Fibroblast of lung (primary cell): ENCODE measurements around the gene CRYBB1. TPM values are rescaled to one million over a fixed set of nuclear protein-coding genes. Genes with fewer than 3 reads are reported as not detected.

Experiments
- DNase-seq, 2 donors: peaks; one replicate each; pipeline versions ENCODE4 v3.0.0 to v3.0.0-alpha.2; 2010; ENCODE audit warnings: low read depth in 2 of 2
- H2AFZ ChIP-seq: 2 replicates; pipeline ENCODE4 v1.5.1; 2012; ENCODE audit warnings: low read length, control low read depth, inconsistent platforms
- H3K27ac ChIP-seq: 2 replicates; pipeline ENCODE4 v1.5.1; 2011; ENCODE audit warnings: low read length, control low read depth; ENCODE audit not compliant: insufficient read depth
- H3K27me3 ChIP-seq: 2 replicates; pipeline ENCODE4 v1.5.1; 2011; ENCODE audit warnings: mild to moderate bottlenecking, low read length; ENCODE audit not compliant: control insufficient read depth, insufficient read depth
- H3K36me3 ChIP-seq: 2 replicates; pipeline ENCODE4 v1.5.1; 2011; ENCODE audit warnings: low read length; ENCODE audit not compliant: control insufficient read depth, insufficient read depth
- H3K4me1 ChIP-seq: 2 replicates; pipeline ENCODE4 v1.5.1; 2011; ENCODE audit warnings: low read length; ENCODE audit not compliant: control insufficient read depth, insufficient read depth; ENCODE audit errors: extremely low read depth
- H3K4me2 ChIP-seq: 2 replicates; pipeline ENCODE4 v1.5.1; 2011; ENCODE audit warnings: low read length, control low read depth; ENCODE audit not compliant: insufficient read depth; ENCODE audit errors: extremely low read depth
- H3K4me3 ChIP-seq, 4 experiments: fragments of 200-600 bp in 1 of 4; sonication (generic) in 1 of 4; replicated peaks in 1 of 4; 2 replicates each; pipeline ENCODE4 v1.5.1; 2011 to 2016; ENCODE audit warnings: low read length in 4 of 4, low read depth in 3 of 4, mild to moderate bottlenecking in 3 of 4, control low read depth in 2 of 4, inconsistent platforms in 1 of 4, mixed read lengths in 1 of 4; ENCODE audit not compliant: insufficient read depth in 1 of 4; ENCODE audit errors: control extremely low read depth in 1 of 4
- H3K79me2 ChIP-seq: 2 replicates; pipeline ENCODE4 v1.5.1; 2012; ENCODE audit warnings: mild to moderate bottlenecking, low read length, inconsistent platforms; ENCODE audit not compliant: control insufficient read depth, insufficient read depth
- H3K9ac ChIP-seq: 2 replicates; pipeline ENCODE4 v1.5.1; 2011; ENCODE audit warnings: mild to moderate bottlenecking, low read length, control low read depth; ENCODE audit not compliant: insufficient read depth
- H3K9me3 ChIP-seq: 2 replicates; pipeline ENCODE4 v1.5.1; 2012; ENCODE audit warnings: low read depth, low read length; ENCODE audit not compliant: control insufficient read depth, insufficient read depth
- H4K20me1 ChIP-seq: 2 replicates; pipeline ENCODE4 v1.5.1; 2011; ENCODE audit warnings: low read length; ENCODE audit not compliant: control insufficient read depth, insufficient read depth; ENCODE audit errors: extremely low read depth
- EZH2 ChIP-seq: IDR thresholded peaks from 2 replicates; pipeline ENCODE4 v1.5.1; 2012; ENCODE audit warnings: low read length, control low read depth, mild to moderate bottlenecking; ENCODE audit errors: missing control alignments
- polyA plus RNA-seq, 2 donors: library from polyadenylated mRNA; depleted of rRNA in 1 of 2; stranded (reverse) in 1 of 2; unstranded in 1 of 2; fragments of >200 nt; gene quantifications; 2 replicates each; pipeline ENCODE4 v1.2.1, GENCODE V29; 2011 to 2012; ENCODE audit warnings: missing spikeins in 1 of 2
- total RNA-seq: library from RNA; depleted of rRNA; stranded (reverse); fragments of >200 nt; gene quantifications from 2 replicates; pipeline ENCODE4 v1.2.1, GENCODE V29; 2014
- TF ChIP-seq, protein P1 (sequence below), 2 donors: IDR thresholded peaks in 1 of 2; conservative IDR thresholded peaks in 1 of 2; 1 replicate in 1 of 2; 2 replicates in 1 of 2; pipeline ENCODE4 v1.5.1; 2011 to 2012; ENCODE audit warnings: low read length in 2 of 2, control low read depth in 1 of 2, inconsistent platforms in 1 of 2, low read depth in 1 of 2, mild to moderate bottlenecking in 1 of 2

The CRYBB1 gene
- total and polyA plus RNA-seq, 2 donors (not counting 1 experiment from before 2014, with no cell fraction given): not detected

DNA sequence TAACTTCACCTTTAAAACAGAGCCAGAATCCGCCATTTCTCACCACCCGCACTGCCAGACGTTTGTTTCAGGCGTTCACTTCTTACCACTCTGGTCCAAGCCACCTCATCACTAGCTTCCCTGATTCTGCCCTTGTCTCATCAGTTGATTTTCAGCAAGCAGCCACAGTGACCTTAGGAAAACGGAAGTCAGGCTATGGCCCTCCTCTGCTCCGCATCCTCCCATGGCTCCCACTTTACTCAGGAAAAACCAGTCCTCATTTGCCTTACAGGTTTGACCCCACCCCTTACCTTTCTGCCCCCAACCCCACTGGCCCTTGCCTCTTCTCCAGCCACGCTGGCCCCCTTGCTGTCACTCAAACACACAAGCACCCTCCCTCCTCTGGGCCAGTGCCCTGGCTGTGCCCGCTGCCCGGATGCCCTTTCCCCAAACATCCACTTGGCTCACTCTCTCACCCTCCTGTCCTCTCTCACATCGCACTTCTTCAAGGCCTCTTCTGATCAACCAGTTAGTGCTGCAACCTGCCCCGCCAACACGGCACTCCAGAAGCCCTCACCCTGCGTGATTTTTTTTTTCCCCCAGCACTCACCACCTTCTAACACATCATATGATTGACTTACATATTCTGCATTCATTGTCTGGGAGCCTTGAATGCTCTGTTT lies 46.8 kb downstream of the CRYBB1 start:
- no peak for DNase-seq
- H3K4me2 ChIP-seq: no peak overlapping the region
- H3K79me2 ChIP-seq: peaks cover 3% of the 10 kb centered on the region
- no peak overlapping the region for H3K4me3 ChIP-seq
- TF ChIP-seq, protein P1, sequence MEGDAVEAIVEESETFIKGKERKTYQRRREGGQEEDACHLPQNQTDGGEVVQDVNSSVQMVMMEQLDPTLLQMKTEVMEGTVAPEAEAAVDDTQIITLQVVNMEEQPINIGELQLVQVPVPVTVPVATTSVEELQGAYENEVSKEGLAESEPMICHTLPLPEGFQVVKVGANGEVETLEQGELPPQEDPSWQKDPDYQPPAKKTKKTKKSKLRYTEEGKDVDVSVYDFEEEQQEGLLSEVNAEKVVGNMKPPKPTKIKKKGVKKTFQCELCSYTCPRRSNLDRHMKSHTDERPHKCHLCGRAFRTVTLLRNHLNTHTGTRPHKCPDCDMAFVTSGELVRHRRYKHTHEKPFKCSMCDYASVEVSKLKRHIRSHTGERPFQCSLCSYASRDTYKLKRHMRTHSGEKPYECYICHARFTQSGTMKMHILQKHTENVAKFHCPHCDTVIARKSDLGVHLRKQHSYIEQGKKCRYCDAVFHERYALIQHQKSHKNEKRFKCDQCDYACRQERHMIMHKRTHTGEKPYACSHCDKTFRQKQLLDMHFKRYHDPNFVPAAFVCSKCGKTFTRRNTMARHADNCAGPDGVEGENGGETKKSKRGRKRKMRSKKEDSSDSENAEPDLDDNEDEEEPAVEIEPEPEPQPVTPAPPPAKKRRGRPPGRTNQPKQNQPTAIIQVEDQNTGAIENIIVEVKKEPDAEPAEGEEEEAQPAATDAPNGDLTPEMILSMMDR (conservative IDR thresholded peaks at IDR 0.05 in 1 of 2, IDR thresholded peaks at IDR 0.05 in 1 of 2; ENCODE audit: low read depth in 1 of 2, low read length in 2 of 2): no peak
- no peak for TF ChIP-seq EZH2
- H3K9ac ChIP-seq: no peak overlapping the region
- no peak overlapping the region for H2AFZ ChIP-seq
- no peaks in the 10 kb centered on the region for H3K27me3 ChIP-seq
- no peaks in the 10 kb centered on the region for H3K4me1 ChIP-seq
- H3K9me3 ChIP-seq: no peaks in the 10 kb centered on the region
- H3K27ac ChIP-seq: no peak overlapping the region
- H3K36me3 ChIP-seq: no peaks in the 10 kb centered on the region
- H4K20me1 ChIP-seq: no peaks in the 10 kb centered on the region

DNA sequence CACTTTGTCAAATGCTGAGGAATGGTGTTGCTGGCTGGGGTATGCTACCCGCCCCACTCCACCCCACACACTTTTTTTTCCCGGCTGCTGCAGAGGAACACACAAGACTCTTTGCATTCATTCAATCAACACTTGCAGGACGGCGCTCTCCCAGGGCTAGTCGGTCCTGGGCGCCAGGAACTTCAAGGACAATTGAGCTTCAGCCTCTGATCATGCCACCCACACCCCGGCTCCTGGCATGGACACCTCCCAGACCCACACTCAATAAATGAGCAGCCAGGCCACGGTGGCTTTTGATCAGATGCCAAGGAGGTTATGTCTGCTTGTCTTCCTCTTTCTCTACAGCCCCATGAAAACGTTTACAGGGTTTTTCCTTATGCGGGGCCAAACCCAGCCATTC lies 47.7 kb downstream of the CRYBB1 start:
- Histone ChIP-seq H3K27me3 (no peaks in the 10 kb centered on the region), H3K27ac (no peak overlapping the region), H4K20me1 (no peaks in the 10 kb centered on the region), H3K4me1 (no peaks in the 10 kb centered on the region), H3K9me3 (no peaks in the 10 kb centered on the region), H2AFZ (no peak overlapping the region), H3K4me3 (no peak overlapping the region), H3K4me2 (no peak overlapping the region), H3K36me3 (no peaks in the 10 kb centered on the region), H3K9ac (peak overlapping the region; percentile 1), H3K79me2 (peaks cover 3% of the 10 kb centered on the region)
- TF ChIP-seq, protein P1 (conservative IDR thresholded peaks at IDR 0.05 in 1 of 2, IDR thresholded peaks at IDR 0.05 in 1 of 2; ENCODE audit: low read depth in 1 of 2, low read length in 2 of 2): no peak
- no peak for TF ChIP-seq EZH2
- peak in 1 of 2 donors; percentile 38 for DNase-seq

GRCh38 chr22:26568207-26568706 lies 49.6 kb downstream of the CRYBB1 start:
- no peak for TF ChIP-seq EZH2
- TF ChIP-seq, protein P1 (conservative IDR thresholded peaks at IDR 0.05 in 1 of 2, IDR thresholded peaks at IDR 0.05 in 1 of 2; ENCODE audit: low read depth in 1 of 2, low read length in 2 of 2): no peak
- no peaks in the 10 kb centered on the region for H3K36me3 ChIP-seq
- no peak overlapping the region for H3K4me3 ChIP-seq
- no peaks in the 10 kb centered on the region for H3K4me1 ChIP-seq
- H3K4me2 ChIP-seq: no peak overlapping the region
- no peaks in the 10 kb centered on the region for H4K20me1 ChIP-seq
- no peaks in the 10 kb centered on the region for H3K9me3 ChIP-seq
- no peak overlapping the region for H2AFZ ChIP-seq
- no peaks in the 10 kb centered on the region for H3K27me3 ChIP-seq
- no peak overlapping the region for H3K27ac ChIP-seq
- H3K79me2 ChIP-seq: peaks cover 3% of the 10 kb centered on the region
- peak; percentile 26 to 74 for DNase-seq
- no peak overlapping the region for H3K9ac ChIP-seq
